Pancreas (tissue), 10 donors: Measurements from ENCODE around the gene PPAN. TPM values are rescaled to one million over a fixed set of nuclear protein-coding genes. Genes with fewer than 3 reads are reported as not detected.
A peak's percentile ranks its signal among the peaks of the same experiment; 100 is the strongest.

Source experiments
- ATAC-seq, 4 donors: fragments of 200-7000 bp; cut with Tn5 transposase; one replicate each; pipeline versions ENCODE4 v1.8.0 to v1.9.1; 2020; ENCODE audit warnings: mild to moderate bottlenecking in 4 of 4, moderate library complexity in 4 of 4
- DNase-seq, 6 donors: peaks; one replicate each; pipeline ENCODE4 v3.0.0-alpha.2; 2020
- FAIRE-seq: peaks from 2 replicates; lab custom pipeline; 2012; peaks lifted over from hg19 to GRCh38; lab: Jason Lieb, UNC
- H3K27ac ChIP-seq, 4 donors: fragments of 200-600 bp; sonication (generic); 1 replicate in 3 of 4; 2 replicates in 1 of 4; pipeline versions ENCODE4 v1.5.0 to v1.8.0; 2020
- H3K27me3 ChIP-seq, 4 donors: fragments of 200-600 bp; one replicate each; pipeline ENCODE4 v1.8.0; 2021
- H3K36me3 ChIP-seq, 3 donors: fragments of 200-600 bp; sonication (generic) in 1 of 3; one replicate each; pipeline versions ENCODE4 v1.5.0 to v1.8.0; 2020 to 2021
- H3K4me1 ChIP-seq, 3 donors: fragments of 200-600 bp; one replicate each; pipeline ENCODE4 v1.8.0; 2021
- H3K4me3 ChIP-seq, 4 donors: fragments of 200-600 bp; sonication (generic) in 2 of 4; one replicate each; pipeline versions ENCODE4 v1.5.0 to v1.8.0; 2020 to 2021
- H3K9me3 ChIP-seq, 4 donors: fragments of 200-600 bp; one replicate each; pipeline ENCODE4 v1.8.0; 2021
- whole genome bisulfite sequencing, 2 donors: extraction: QIAGEN DNeasy Blood & Tissue Kit; methylation state at CpG; one replicate each; pipeline ENCODE4 v1.1.7; 2013; 5-methylcytosine and 5-hydroxymethylcytosine counted together
- intact Hi-C, 3 donors: fragments of 100-400 bp; cut with DNase I; formaldehyde crosslinking; loops; one replicate each; pipeline versions ENCODE4 v1.11.1 to v1.14.2; 2022
- polyA plus RNA-seq, 2 donors: library from polyadenylated mRNA; stranded (reverse); fragments of 200-250 nt; gene quantifications; one replicate each; pipeline ENCODE4 v1.2.3, GENCODE V29; 2013
- total RNA-seq, 6 donors: library from RNA; stranded (reverse); fragmentation: NEBNext Ultra II Directional in 4 of 6; extraction: Animal tissue kit (Norgen Biotek cat#: 25700) in 4 of 6; gene quantifications; one replicate each; pipeline versions ENCODE4 v1.2.1 to v1.2.4, GENCODE V29; 2021 to 2023
- TF ChIP-seq, protein P1 (sequence below), 4 donors: fragments of 200-600 bp; sonication (generic) in 3 of 4; IDR thresholded peaks; one replicate each; pipeline versions ENCODE4 v1.5.0 to v1.8.0; 2021; ENCODE audit warnings: antibody characterized with exemption in 4 of 4
- donor health status: healthy with polysubstance abuse.
- donor health status: DM: no; HTN: no; CAD: no; lungs with moderate emphysema.
- donor health status: DM: no; HTN: no; CAD: no.
- donor health status: control.
- donor health status: control.
- donor health status: Bipolar disorder and iron deficiency.
- donor health status: DM: yes; HTN: yes; CAD: no.
- donor health status: DM: no; HTN: no; CAD: no.
- donor health status: DM: no; HTN: no; CAD: no.
- donor health status: DM: yes; HTN: yes; CAD: no.

The PPAN gene
- total and polyA plus RNA-seq, 8 donors, result 9.3 to 67.9 (median 19.4) TPM

DNA sequence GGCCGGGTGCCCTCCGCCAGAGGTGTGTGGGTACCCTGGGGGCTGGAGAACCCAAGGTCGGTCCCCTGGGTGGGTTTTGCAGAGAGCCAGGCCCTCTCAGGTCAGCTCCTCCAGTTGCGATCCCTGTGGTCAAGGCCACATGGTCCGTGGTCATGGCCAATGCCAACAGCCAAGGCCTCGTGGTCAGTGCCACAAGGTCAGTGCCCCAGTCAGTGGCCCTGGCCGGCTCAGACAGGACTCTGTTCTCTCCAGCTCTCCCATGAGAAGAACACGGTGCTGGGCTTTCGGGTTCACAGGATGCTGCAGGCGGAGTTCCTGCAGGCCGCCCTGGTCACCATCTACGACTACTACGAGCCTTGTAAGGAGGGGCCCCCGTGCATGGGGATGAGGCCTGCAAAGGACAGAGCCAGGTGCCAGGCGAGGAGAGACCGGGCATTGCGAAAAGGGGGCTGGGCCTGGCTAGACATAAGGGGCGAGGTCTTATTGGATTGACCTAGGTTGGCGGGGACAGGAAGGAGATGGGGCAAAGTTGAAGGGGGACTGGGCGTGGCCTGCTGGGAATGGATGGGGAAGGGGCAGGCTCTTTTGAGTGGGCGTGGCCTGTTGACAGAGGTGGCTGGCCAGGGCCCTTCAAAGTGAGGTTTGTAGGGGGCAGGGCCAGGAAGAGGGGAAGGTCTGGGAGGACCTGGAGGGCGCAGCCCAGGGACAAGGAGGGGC, 35.3 kb upstream of the PPAN start:
- TF ChIP-seq, protein P1, sequence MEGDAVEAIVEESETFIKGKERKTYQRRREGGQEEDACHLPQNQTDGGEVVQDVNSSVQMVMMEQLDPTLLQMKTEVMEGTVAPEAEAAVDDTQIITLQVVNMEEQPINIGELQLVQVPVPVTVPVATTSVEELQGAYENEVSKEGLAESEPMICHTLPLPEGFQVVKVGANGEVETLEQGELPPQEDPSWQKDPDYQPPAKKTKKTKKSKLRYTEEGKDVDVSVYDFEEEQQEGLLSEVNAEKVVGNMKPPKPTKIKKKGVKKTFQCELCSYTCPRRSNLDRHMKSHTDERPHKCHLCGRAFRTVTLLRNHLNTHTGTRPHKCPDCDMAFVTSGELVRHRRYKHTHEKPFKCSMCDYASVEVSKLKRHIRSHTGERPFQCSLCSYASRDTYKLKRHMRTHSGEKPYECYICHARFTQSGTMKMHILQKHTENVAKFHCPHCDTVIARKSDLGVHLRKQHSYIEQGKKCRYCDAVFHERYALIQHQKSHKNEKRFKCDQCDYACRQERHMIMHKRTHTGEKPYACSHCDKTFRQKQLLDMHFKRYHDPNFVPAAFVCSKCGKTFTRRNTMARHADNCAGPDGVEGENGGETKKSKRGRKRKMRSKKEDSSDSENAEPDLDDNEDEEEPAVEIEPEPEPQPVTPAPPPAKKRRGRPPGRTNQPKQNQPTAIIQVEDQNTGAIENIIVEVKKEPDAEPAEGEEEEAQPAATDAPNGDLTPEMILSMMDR (IDR thresholded peaks at IDR 0.05), result no peak
- no peaks in the 10 kb centered on the region for H3K36me3 ChIP-seq
- no peak for DNase-seq
- H3K4me3 ChIP-seq, result no peak overlapping the region
- intact Hi-C loops, result no loop called here
- H3K4me1 ChIP-seq, result no peaks in the 10 kb centered on the region
- no peaks in the 10 kb centered on the region for H3K9me3 ChIP-seq
- no peak for FAIRE-seq
- WGBS, 2 donors, result 67 to 73% methylated on average over 22 of the region's 22 CpGs
- H3K27me3 ChIP-seq, result no peaks in the 10 kb centered on the region
- no peak overlapping the region for H3K27ac ChIP-seq
- ATAC-seq, result no peak

DNA sequence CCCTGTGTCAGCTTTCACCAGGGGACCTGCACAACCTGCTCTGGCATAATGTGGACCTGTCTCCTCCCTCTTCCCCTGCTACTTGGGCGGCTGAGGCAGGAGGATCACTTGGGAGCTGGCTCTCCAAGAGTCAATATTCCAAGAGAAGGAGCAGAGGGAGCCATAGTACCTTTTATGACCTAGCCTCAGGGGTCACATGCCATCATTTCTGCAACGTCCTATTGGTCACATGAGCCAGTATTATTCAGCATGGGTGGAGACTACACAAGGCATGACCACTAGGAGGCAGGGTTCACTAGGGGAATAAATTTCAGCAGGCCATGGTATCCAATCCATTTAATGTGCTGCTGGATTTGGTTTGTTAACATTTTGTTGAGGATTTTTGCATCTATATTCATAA, 32.0 kb upstream of the PPAN start:
- Histone ChIP-seq H3K27me3 (no peaks in the 10 kb centered on the region), H3K27ac (no peak overlapping the region), H3K4me1 (no peaks in the 10 kb centered on the region), H3K4me3 (no peak overlapping the region), H3K36me3 (no peaks in the 10 kb centered on the region), H3K9me3 (no peaks in the 10 kb centered on the region)
- intact Hi-C loops, result no loop called here
- WGBS, 2 donors, result 75 to 76% methylated on average over 2 of the region's 2 CpGs
- DNase-seq (no peak), ATAC-seq (peak in 1 of 4 donors; percentile 35), FAIRE-seq (no peak)
- TF ChIP-seq, protein P1 (IDR thresholded peaks at IDR 0.05), result no peak

DNA sequence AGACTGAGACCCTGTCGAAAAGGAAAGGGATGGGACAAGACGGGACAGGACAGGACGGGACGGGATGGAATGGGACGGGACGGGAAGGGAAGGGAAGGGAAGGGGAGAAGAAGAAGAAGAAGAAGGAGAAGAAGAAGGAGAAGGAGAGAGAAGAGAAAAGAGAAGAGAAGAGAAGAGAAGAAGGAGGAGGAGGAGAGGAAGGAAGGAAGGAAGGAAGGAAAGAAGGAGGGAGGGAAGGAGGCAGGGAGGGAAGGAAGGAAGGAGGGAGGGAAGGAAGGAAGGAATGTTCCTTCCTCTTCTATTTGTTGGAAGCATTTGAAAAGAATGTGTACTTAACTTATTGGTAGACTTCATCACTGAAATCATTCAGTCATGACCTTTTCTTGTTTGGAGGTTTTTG, 29.6 kb upstream of the PPAN start:
- no peak for DNase-seq
- H3K4me3 ChIP-seq, result no peak overlapping the region
- no peaks in the 10 kb centered on the region for H3K9me3 ChIP-seq
- WGBS, 2 donors, result 79 to 90% methylated on average over 6 of the region's 6 CpGs
- TF ChIP-seq, protein P1 (IDR thresholded peaks at IDR 0.05), result no peak
- H3K27ac ChIP-seq, result no peak overlapping the region
- no peaks in the 10 kb centered on the region for H3K27me3 ChIP-seq
- H3K4me1 ChIP-seq, result no peaks in the 10 kb centered on the region
- intact Hi-C loops, result no loop called here
- H3K36me3 ChIP-seq, result no peaks in the 10 kb centered on the region
- no peak for ATAC-seq
- no peak for FAIRE-seq

DNA sequence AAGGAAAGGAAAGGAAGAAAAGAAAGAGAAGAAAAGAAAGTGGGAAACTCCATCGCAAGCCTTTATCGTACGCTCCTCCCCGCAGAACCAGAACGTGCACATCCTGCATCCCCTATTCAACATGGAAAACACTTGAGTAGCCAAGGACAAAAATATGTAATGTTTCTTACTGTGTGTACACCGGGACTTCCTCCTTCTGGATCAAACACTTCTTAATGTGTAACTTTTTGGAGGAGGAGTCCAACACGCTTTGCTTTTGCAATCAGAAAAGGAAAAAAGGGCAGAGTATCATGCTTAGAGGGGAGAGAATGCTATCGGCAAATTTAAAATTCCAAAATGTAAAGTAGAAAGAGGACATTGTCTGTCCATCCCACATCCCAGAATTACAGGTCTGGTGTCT, 27.8 kb upstream of the PPAN start:
- Histone ChIP-seq H3K4me1 (no peaks in the 10 kb centered on the region), H3K4me3 (no peak overlapping the region), H3K27ac (peak overlapping the region in 1 of 4 donors; percentile 60), H3K9me3 (no peaks in the 10 kb centered on the region), H3K36me3 (no peaks in the 10 kb centered on the region), H3K27me3 (no peaks in the 10 kb centered on the region)
- peak; percentile 58 to 74 (median 70) for ATAC-seq
- DNase-seq, result no peak
- FAIRE-seq, result no peak
- intact Hi-C loops, result no loop called here
- TF ChIP-seq, protein P1 (IDR thresholded peaks at IDR 0.05), result no peak
- 44 to 50% methylated on average over 8 of the region's 8 CpGs for WGBS, 2 donors

DNA sequence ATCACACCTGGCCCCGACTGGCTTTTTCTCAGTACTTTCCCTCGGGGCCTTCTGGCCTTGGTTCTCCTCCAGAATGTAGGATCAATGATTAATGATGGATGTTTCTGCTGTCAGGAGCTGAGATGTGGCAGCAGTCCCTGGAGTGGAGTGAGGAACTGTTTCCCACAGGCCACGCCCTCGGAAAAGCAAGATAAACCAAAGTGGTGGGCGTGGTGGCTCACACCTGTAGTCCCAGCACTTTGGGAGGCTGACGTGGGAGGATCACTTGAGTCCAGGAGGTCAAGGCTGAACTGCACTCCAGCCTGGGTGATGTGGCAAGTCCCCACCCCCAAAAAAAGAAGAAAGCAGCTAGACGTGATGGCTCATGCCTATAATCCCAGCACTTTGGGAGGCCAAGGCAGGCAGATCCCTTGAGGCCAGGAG, 27.1 kb upstream of the PPAN start:
- Histone ChIP-seq H3K27ac (peak overlapping the region in 1 of 4 donors; percentile 60), H3K4me3 (no peak overlapping the region), H3K9me3 (no peaks in the 10 kb centered on the region), H3K36me3 (no peaks in the 10 kb centered on the region), H3K4me1 (no peaks in the 10 kb centered on the region), H3K27me3 (no peaks in the 10 kb centered on the region)
- WGBS, 2 donors, result 20 to 23% methylated on average over 7 of the region's 7 CpGs
- peak in 5 of 6 donors; percentile 33 to 76 (median 68) for DNase-seq
- no peak for FAIRE-seq
- intact Hi-C loops, result no loop called here
- TF ChIP-seq, protein P1 (IDR thresholded peaks at IDR 0.05), result no peak
- peak; percentile 83 to 90 (median 86) for ATAC-seq
